ENCODE results near the gene COTL1. TPM values are rescaled to one million over a fixed set of nuclear protein-coding genes. Genes with fewer than 3 reads are reported as not detected.

Gene COTL1
- total and polyA plus RNA-seq, 4 donors = 41.4 to 182 (median 132) TPM

GRCh38 chr16:84647828-84648594 lies 30.1 kb upstream of the COTL1 start, which contains the start of gene KLHL36:
KLHL36 (plus strand) TSS chr16:84648511; CDS start chr16:84650868, 2,357 bp downstream.
- H3K4me1 ChIP-seq (ENCODE audit: control insufficient read depth, insufficient read depth, low read length) = peaks cover 22% of the 10 kb centered on the region
- WGBS (ENCODE audit: insufficient coverage) = under 1% methylated on average over 73 of the region's 77 CpGs
- no peak within 1 kb of the TSS for H3K27ac ChIP-seq (ENCODE audit: low read depth, low read length)
- peak in 3 of 6 donors; percentile 31 to 82 (median 80) for DNase-seq (ENCODE audit: low read depth in 4 of 6, low spot score in 6 of 6)
- H3K36me3 ChIP-seq (ENCODE audit: control insufficient read depth, insufficient read depth, low read length) = peaks cover 7% of the 10 kb centered on the region
- H3K9me3 ChIP-seq (ENCODE audit: control insufficient read depth, insufficient read depth, low read length) = no peaks in the 10 kb centered on the region
- H3K4me3 ChIP-seq (ENCODE audit: low read depth, low read length) = peak within 1 kb of the TSS; percentile 54
- no peaks in the 10 kb centered on the region for H3K27me3 ChIP-seq (ENCODE audit: control insufficient read depth, insufficient read depth, low read length)

GRCh38 chr16:84643674-84644073 lies 25.8 kb upstream of the COTL1 start:
- peaks cover 19% of the 10 kb centered on the region for H3K4me1 ChIP-seq (ENCODE audit: control insufficient read depth, insufficient read depth, low read length)
- no peaks in the 10 kb centered on the region for H3K9me3 ChIP-seq (ENCODE audit: control insufficient read depth, insufficient read depth, low read length)
- no peak for DNase-seq (ENCODE audit: low read depth in 4 of 6, low spot score in 6 of 6)
- WGBS (ENCODE audit: insufficient coverage) = 93% methylated on average over 3 of the region's 4 CpGs
- H3K27me3 ChIP-seq (ENCODE audit: control insufficient read depth, insufficient read depth, low read length) = no peaks in the 10 kb centered on the region
- H3K36me3 ChIP-seq (ENCODE audit: control insufficient read depth, insufficient read depth, low read length) = no peaks in the 10 kb centered on the region
- H3K27ac ChIP-seq (ENCODE audit: low read depth, low read length) = no peak overlapping the region
- H3K4me3 ChIP-seq (ENCODE audit: low read depth, low read length) = no peak overlapping the region

GRCh38 chr16:84643180-84643583 lies 25.3 kb upstream of the COTL1 start:
- Histone ChIP-seq H3K27me3 (ENCODE audit: control insufficient read depth, insufficient read depth, low read length) (no peaks in the 10 kb centered on the region), H3K27ac (ENCODE audit: low read depth, low read length) (no peak overlapping the region), H3K9me3 (ENCODE audit: control insufficient read depth, insufficient read depth, low read length) (no peaks in the 10 kb centered on the region), H3K4me1 (ENCODE audit: control insufficient read depth, insufficient read depth, low read length) (peaks cover 19% of the 10 kb centered on the region), H3K36me3 (ENCODE audit: control insufficient read depth, insufficient read depth, low read length) (no peaks in the 10 kb centered on the region), H3K4me3 (ENCODE audit: low read depth, low read length) (no peak overlapping the region)
- peak in 1 of 6 donors; percentile 44 for DNase-seq (ENCODE audit: low read depth in 4 of 6, low spot score in 6 of 6)
- WGBS (ENCODE audit: insufficient coverage) = 46% methylated on average over 4 of the region's 8 CpGs

GRCh38 chr16:84641643-84642358 lies 23.9 kb upstream of the COTL1 start:
- Histone ChIP-seq H3K4me1 (ENCODE audit: control insufficient read depth, insufficient read depth, low read length) (peaks cover 15% of the 10 kb centered on the region), H3K4me3 (ENCODE audit: low read depth, low read length) (no peak overlapping the region), H3K9me3 (ENCODE audit: control insufficient read depth, insufficient read depth, low read length) (no peaks in the 10 kb centered on the region), H3K27ac (ENCODE audit: low read depth, low read length) (no peak overlapping the region), H3K27me3 (ENCODE audit: control insufficient read depth, insufficient read depth, low read length) (no peaks in the 10 kb centered on the region), H3K36me3 (ENCODE audit: control insufficient read depth, insufficient read depth, low read length) (no peaks in the 10 kb centered on the region)
- WGBS (ENCODE audit: insufficient coverage) = 78% methylated on average over 5 of the region's 6 CpGs
- DNase-seq (ENCODE audit: low read depth in 4 of 6, low spot score in 6 of 6) = no peak

GRCh38 chr16:84640145-84640544 lies 22.3 kb upstream of the COTL1 start:
- no peak overlapping the region for H3K27ac ChIP-seq (ENCODE audit: low read depth, low read length)
- no peaks in the 10 kb centered on the region for H3K36me3 ChIP-seq (ENCODE audit: control insufficient read depth, insufficient read depth, low read length)
- H3K4me3 ChIP-seq (ENCODE audit: low read depth, low read length) = no peak overlapping the region
- no peaks in the 10 kb centered on the region for H3K9me3 ChIP-seq (ENCODE audit: control insufficient read depth, insufficient read depth, low read length)
- H3K27me3 ChIP-seq (ENCODE audit: control insufficient read depth, insufficient read depth, low read length) = no peaks in the 10 kb centered on the region
- WGBS (ENCODE audit: insufficient coverage) = 94% methylated on average over 5 of the region's 5 CpGs
- H3K4me1 ChIP-seq (ENCODE audit: control insufficient read depth, insufficient read depth, low read length) = peaks cover 15% of the 10 kb centered on the region
- no peak for DNase-seq (ENCODE audit: low read depth in 4 of 6, low spot score in 6 of 6)

GRCh38 chr16:84638231-84638806 lies 20.4 kb upstream of the COTL1 start:
- no peaks in the 10 kb centered on the region for H3K36me3 ChIP-seq (ENCODE audit: control insufficient read depth, insufficient read depth, low read length)
- no peak overlapping the region for H3K27ac ChIP-seq (ENCODE audit: low read depth, low read length)
- no peak for DNase-seq (ENCODE audit: low read depth in 4 of 6, low spot score in 6 of 6)
- 85% methylated on average over 4 of the region's 8 CpGs for WGBS (ENCODE audit: insufficient coverage)
- peaks cover 20% of the 10 kb centered on the region for H3K4me1 ChIP-seq (ENCODE audit: control insufficient read depth, insufficient read depth, low read length)
- no peaks in the 10 kb centered on the region for H3K9me3 ChIP-seq (ENCODE audit: control insufficient read depth, insufficient read depth, low read length)
- no peaks in the 10 kb centered on the region for H3K27me3 ChIP-seq (ENCODE audit: control insufficient read depth, insufficient read depth, low read length)
- no peak overlapping the region for H3K4me3 ChIP-seq (ENCODE audit: low read depth, low read length)

- H3K36me3 ChIP-seq (ENCODE audit: control insufficient read depth, insufficient read depth, low read length) = no peaks in the 10 kb centered on the region
- H3K4me3 ChIP-seq (ENCODE audit: low read depth, low read length) = no peak overlapping the region
- no peak for DNase-seq (ENCODE audit: low read depth in 4 of 6, low spot score in 6 of 6)
- peaks cover 14% of the 10 kb centered on the region for H3K4me1 ChIP-seq (ENCODE audit: control insufficient read depth, insufficient read depth, low read length)
- no peak overlapping the region for H3K27ac ChIP-seq (ENCODE audit: low read depth, low read length)
- WGBS (ENCODE audit: insufficient coverage) = 60% methylated on average over 3 of the region's 4 CpGs
- no peaks in the 10 kb centered on the region for H3K27me3 ChIP-seq (ENCODE audit: control insufficient read depth, insufficient read depth, low read length)
- no peaks in the 10 kb centered on the region for H3K9me3 ChIP-seq (ENCODE audit: control insufficient read depth, insufficient read depth, low read length)
Measured at GRCh38 chr16:84637709-84638108, 19.8 kb upstream of the COTL1 start.

GRCh38 chr16:84635702-84636101 lies 17.8 kb upstream of the COTL1 start:
- no peak for DNase-seq (ENCODE audit: low read depth in 4 of 6, low spot score in 6 of 6)
- Histone ChIP-seq H3K27ac (ENCODE audit: low read depth, low read length) (no peak overlapping the region), H3K36me3 (ENCODE audit: control insufficient read depth, insufficient read depth, low read length) (no peaks in the 10 kb centered on the region), H3K27me3 (ENCODE audit: control insufficient read depth, insufficient read depth, low read length) (no peaks in the 10 kb centered on the region), H3K4me3 (ENCODE audit: low read depth, low read length) (no peak overlapping the region), H3K9me3 (ENCODE audit: control insufficient read depth, insufficient read depth, low read length) (no peaks in the 10 kb centered on the region), H3K4me1 (ENCODE audit: control insufficient read depth, insufficient read depth, low read length) (peaks cover 7% of the 10 kb centered on the region)
- WGBS (ENCODE audit: insufficient coverage) = 89% methylated on average over 6 of the region's 8 CpGs

GRCh38 chr16:84633622-84634021 lies 15.7 kb upstream of the COTL1 start:
- Histone ChIP-seq H3K36me3 (ENCODE audit: control insufficient read depth, insufficient read depth, low read length) (no peaks in the 10 kb centered on the region), H3K27me3 (ENCODE audit: control insufficient read depth, insufficient read depth, low read length) (no peaks in the 10 kb centered on the region), H3K9me3 (ENCODE audit: control insufficient read depth, insufficient read depth, low read length) (no peaks in the 10 kb centered on the region), H3K4me3 (ENCODE audit: low read depth, low read length) (no peak overlapping the region), H3K4me1 (ENCODE audit: control insufficient read depth, insufficient read depth, low read length) (peaks cover 7% of the 10 kb centered on the region), H3K27ac (ENCODE audit: low read depth, low read length) (no peak overlapping the region)
- WGBS (ENCODE audit: insufficient coverage) = 38% methylated on average over 9 of the region's 9 CpGs
- DNase-seq (ENCODE audit: low read depth in 4 of 6, low spot score in 6 of 6) = peak in 2 of 6 donors; percentile 58 to 68
